PC-9 (cell line): ENCODE results near the gene SORCS2. TPM values are rescaled to one million over a fixed set of nuclear protein-coding genes. Genes with fewer than 3 reads are reported as not detected.

Source experiments
- BruUV-seq: library from RNA; stranded (reverse); fragments of 400-500 nt; replicated peaks from 2 replicates; lab custom pipeline; 2021; lab: Mats Ljungman, UMichigan
- CTCF ChIA-PET: fragments of 300-600 bp; sonication (Branson Sonifier 250); formaldehyde crosslinking; loops from one replicate; lab custom pipeline; 2022; ENCODE audit warnings: antibody characterized with exemption; lab: Charles Lee
- POLR2A ChIA-PET: fragments of 300-600 bp; sonication (Branson Sonifier 250); formaldehyde crosslinking; loops from one replicate; lab custom pipeline; 2022; ENCODE audit warnings: antibody characterized with exemption; ENCODE audit not compliant: unreplicated experiment; lab: Charles Lee
- DNase-seq, 2 experiments: peaks; one replicate each; pipeline versions ENCODE4 v3.0.0 to v3.0.0-alpha.2; 2015 to 2022; ENCODE audit warnings: mixed read lengths in 1 of 2
- H2AFZ ChIP-seq: fragments of 200-600 bp; sonication (generic); 2 replicates; pipeline ENCODE4 v1.8.1; 2017; ENCODE audit warnings: antibody characterized with exemption
- H3F3A ChIP-seq: fragments of 200-600 bp; sonication (generic); 2 replicates; pipeline ENCODE4 v1.8.1; 2017; ENCODE audit warnings: antibody characterized with exemption, mild to moderate bottlenecking, low read depth; ENCODE audit not compliant: insufficient read depth
- H3K27ac ChIP-seq: fragments of 200-600 bp; sonication (generic); 2 replicates; pipeline ENCODE4 v1.6.1; 2016; ENCODE audit warnings: mixed run types
- H3K27me3 ChIP-seq: fragments of 200-600 bp; sonication (generic); 2 replicates; pipeline ENCODE4 v1.6.1; 2016; ENCODE audit warnings: low read depth, mixed run types; ENCODE audit not compliant: insufficient read depth
- H3K36me3 ChIP-seq: fragments of 200-600 bp; sonication (generic); 2 replicates; pipeline ENCODE4 v1.6.1; 2016; ENCODE audit warnings: low read depth, mixed run types
- H3K4me1 ChIP-seq: fragments of 200-600 bp; sonication (generic); replicated peaks from 2 replicates; pipeline ENCODE4 v1.6.1; 2016; ENCODE audit warnings: mixed run types; ENCODE audit not compliant: insufficient read depth
- H3K4me2 ChIP-seq: fragments of 200-600 bp; sonication (generic); 2 replicates; pipeline ENCODE4 v1.6.1; 2017; ENCODE audit warnings: mixed run types
- H3K4me3 ChIP-seq: fragments of 200-600 bp; sonication (generic); 2 replicates; pipeline ENCODE4 v1.6.1; 2016; ENCODE audit warnings: mixed run types
- H3K79me2 ChIP-seq: fragments of 200-600 bp; sonication (generic); 2 replicates; pipeline ENCODE4 v1.6.1; 2017; ENCODE audit warnings: low read depth, mixed run types
- H3K9me2 ChIP-seq: fragments of 200-600 bp; sonication (generic); 2 replicates; pipeline ENCODE4 v1.8.1; 2017; ENCODE audit warnings: mild to moderate bottlenecking; ENCODE audit not compliant: insufficient read depth
- H3K9me3 ChIP-seq: fragments of 200-600 bp; sonication (generic); 2 replicates; pipeline ENCODE4 v1.8.1; 2016; ENCODE audit warnings: low read depth; ENCODE audit not compliant: insufficient read depth
- H4K20me1 ChIP-seq: fragments of 200-600 bp; sonication (generic); 2 replicates; pipeline ENCODE4 v1.8.1; 2017; ENCODE audit not compliant: insufficient read depth
- CTCF ChIP-seq: fragments of 200-600 bp; sonication (generic); conservative IDR thresholded peaks from 2 replicates; pipeline ENCODE4 v1.6.1; 2017; ENCODE audit warnings: mixed run types, antibody characterized with exemption, mild to moderate bottlenecking, moderate library complexity
- EZH2 ChIP-seq: fragments of 200-600 bp; sonication (generic); IDR thresholded peaks from 2 replicates; pipeline ENCODE4 v1.8.0; 2017; ENCODE audit warnings: antibody characterized with exemption, low read depth
- intact Hi-C: fragments of 100-400 bp; cut with micrococcal nuclease; formaldehyde crosslinking; loops from one replicate; pipeline ENCODE4 v1.10.0; 2022; ENCODE audit not compliant: unreplicated experiment
- total RNA-seq: library from RNA; stranded (reverse); gene quantifications from 2 replicates; pipeline ENCODE4 v1.2.3, GENCODE V29; 2021

Gene SORCS2
- total RNA-seq, 1 experiment from 2014 or later, result 25.8 TPM

- no peaks in the 10 kb centered on the region for H3K79me2 ChIP-seq
- DNase-seq, result no peak
- H3K9me3 ChIP-seq, result no peaks in the 10 kb centered on the region
- 0 out of 2 replicates have a peak, but pooled peaks cover 3% of the 10 kb centered on the region for H3K27me3 ChIP-seq
- H3K27ac ChIP-seq, result no peak overlapping the region
- no peak overlapping the region for H2AFZ ChIP-seq
- no peaks in the 10 kb centered on the region for H3F3A ChIP-seq
- H3K4me1 ChIP-seq, result no peaks in the 10 kb centered on the region
- ChIA-PET CTCF (no interaction called here), POLR2A (no interaction called here)
- no peaks in the 10 kb centered on the region for H4K20me1 ChIP-seq
- intact Hi-C loops, result no loop called here
- H3K9me2 ChIP-seq, result no peaks in the 10 kb centered on the region
- no TSS peak for BruUV-seq
- TF ChIP-seq CTCF, result no peak
- TF ChIP-seq EZH2, result no peak
- H3K4me2 ChIP-seq, result no peak overlapping the region
- H3K4me3 ChIP-seq, result no peak overlapping the region
- no peaks in the 10 kb centered on the region for H3K36me3 ChIP-seq
Measured at GRCh38 chr4:7172946-7173345, 19.4 kb upstream of the SORCS2 start.

DNA sequence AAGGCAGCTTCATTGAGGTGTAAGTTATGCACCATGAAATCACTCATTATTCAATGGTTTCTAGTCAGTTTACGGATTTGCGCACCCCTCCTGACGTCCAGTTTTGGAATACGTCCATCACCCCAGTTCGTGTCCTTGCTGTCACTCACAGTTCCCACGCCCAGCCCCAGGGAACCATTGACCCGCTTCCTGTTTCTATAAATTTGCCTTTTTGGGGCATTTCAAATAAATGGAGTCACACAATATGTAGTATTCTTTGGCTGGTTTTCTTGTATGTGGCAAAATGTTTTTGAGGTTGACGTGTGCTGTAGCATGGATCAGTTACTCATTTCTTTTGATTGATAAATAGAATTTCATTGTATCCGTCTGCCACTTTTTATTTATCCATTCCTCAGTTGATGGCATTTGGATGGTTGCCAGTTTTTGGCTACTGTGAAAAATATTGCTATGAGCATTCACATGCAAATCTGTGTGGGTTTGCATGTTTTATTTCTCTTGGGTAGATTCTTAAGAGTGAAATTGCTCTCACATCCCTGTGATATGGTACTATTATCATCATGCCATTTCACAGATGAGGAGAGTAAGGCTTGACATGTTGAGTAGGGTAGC is 18.4 kb upstream of the SORCS2 start:
- no peaks in the 10 kb centered on the region for H4K20me1 ChIP-seq
- no TSS peak for BruUV-seq
- H3K27me3 ChIP-seq, result 0 out of 2 replicates have a peak, but pooled peaks cover 1% of the 10 kb centered on the region
- ChIA-PET POLR2A (no interaction called here), CTCF (no interaction called here)
- H3K4me2 ChIP-seq, result no peak overlapping the region
- no peaks in the 10 kb centered on the region for H3K4me1 ChIP-seq
- no peak for TF ChIP-seq CTCF
- TF ChIP-seq EZH2, result no peak
- no peak overlapping the region for H2AFZ ChIP-seq
- H3K79me2 ChIP-seq, result no peaks in the 10 kb centered on the region
- no peak overlapping the region for H3K4me3 ChIP-seq
- H3F3A ChIP-seq, result no peaks in the 10 kb centered on the region
- H3K27ac ChIP-seq, result no peak overlapping the region
- H3K9me2 ChIP-seq, result no peaks in the 10 kb centered on the region
- DNase-seq, result no peak
- intact Hi-C loops, result no loop called here
- no peaks in the 10 kb centered on the region for H3K36me3 ChIP-seq
- no peaks in the 10 kb centered on the region for H3K9me3 ChIP-seq

DNA sequence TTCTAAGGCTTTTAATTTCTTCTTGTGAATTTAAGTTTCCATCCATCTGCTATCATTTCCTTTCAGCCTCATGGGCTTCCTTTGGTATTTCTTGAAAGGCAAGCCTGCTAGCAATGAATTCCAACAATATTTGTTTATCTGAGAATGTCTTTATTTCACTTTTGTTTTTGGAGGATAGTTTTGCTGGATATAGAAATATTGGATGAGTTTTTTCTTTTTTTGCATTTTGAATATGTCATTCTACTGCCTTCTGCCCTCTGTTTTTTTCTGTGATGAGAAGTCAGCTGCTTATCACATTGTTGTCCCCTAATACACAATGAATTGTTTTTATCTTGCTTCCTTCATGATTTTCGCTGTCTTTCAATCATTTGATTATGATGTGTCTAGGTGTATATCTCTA is 13.2 kb upstream of the SORCS2 start:
- H3K4me2 ChIP-seq, result no peak overlapping the region
- POLR2A ChIA-PET, result no interaction called here
- H3K27me3 ChIP-seq, result no peaks in the 10 kb centered on the region
- H3K36me3 ChIP-seq, result no peaks in the 10 kb centered on the region
- no peak for DNase-seq
- CTCF ChIA-PET, result interaction anchor here (0.7 kb wide), 1 partner anchor 16 kb away, joined by 14 read pairs; no protein-coding TSS in a partner anchor
- no peaks in the 10 kb centered on the region for H4K20me1 ChIP-seq
- H2AFZ ChIP-seq, result no peak overlapping the region
- intact Hi-C loops, result no loop called here
- H3K4me1 ChIP-seq, result no peaks in the 10 kb centered on the region
- no peak overlapping the region for H3K27ac ChIP-seq
- H3K9me3 ChIP-seq, result no peaks in the 10 kb centered on the region
- TF ChIP-seq EZH2 (no peak), CTCF (no peak)
- H3K4me3 ChIP-seq, result no peak overlapping the region
- no TSS peak for BruUV-seq
- H3K79me2 ChIP-seq, result no peaks in the 10 kb centered on the region
- H3F3A ChIP-seq, result no peaks in the 10 kb centered on the region
- no peaks in the 10 kb centered on the region for H3K9me2 ChIP-seq
